SK-MEL-5 (cell line): ENCODE measurements around the gene GOLGA6L10. TPM values are rescaled to one million over a fixed set of nuclear protein-coding genes. Genes with fewer than 3 reads are reported as not detected.
"Not testable (repeated sequence)": the region's sequence is repeated elsewhere in the genome, so short reads cannot be mapped to it uniquely, and the experiment has no call there.

Experiments used
- DNase-seq: peaks from one replicate; pipeline ENCODE4 v3.0.0-alpha.2; 2016; ENCODE audit warnings: low read depth, low spot score
- in situ Hi-C: cut with HindIII; loops from 2 replicates; pipeline ENCODE4 v1.10.0; 2016; ENCODE audit warnings: low sequenced_read_pairs, high pct_unique_total_duplicates, low pct_unique_long_range_greater_than_20kb
- total RNA-seq: library from RNA; depleted of rRNA; stranded (reverse); fragments of >200 nt; shearing (Covaris generic); gene quantifications from 2 replicates; pipeline ENCODE4 v1.2.3, GENCODE V29; 2014

GOLGA6L10 gene
- total RNA-seq, 1 experiment from 2014 or later: 0.18 TPM

DNA sequence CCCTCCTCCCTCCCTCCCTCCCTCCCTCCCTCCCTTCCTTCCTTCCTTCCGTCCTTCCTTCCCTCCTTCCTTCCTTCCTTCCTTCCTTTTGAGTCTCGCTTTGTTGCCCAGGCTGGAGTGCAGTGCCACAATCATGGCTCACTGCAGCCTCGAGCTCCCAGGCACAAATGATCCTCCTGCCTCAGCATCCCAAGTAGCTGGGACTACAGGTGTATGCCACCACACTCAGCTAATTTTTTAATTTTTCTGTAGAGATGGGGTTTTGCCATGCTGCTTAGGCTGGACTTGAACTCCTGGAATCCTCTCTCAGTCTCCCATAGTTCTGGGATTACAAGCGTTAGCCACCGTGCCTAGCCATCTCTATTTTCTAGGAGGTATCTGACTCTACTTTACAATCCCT, 38.0 kb downstream of the GOLGA6L10 start:
- DNase-seq, in situ Hi-C loops: not testable (repeated sequence)

DNA sequence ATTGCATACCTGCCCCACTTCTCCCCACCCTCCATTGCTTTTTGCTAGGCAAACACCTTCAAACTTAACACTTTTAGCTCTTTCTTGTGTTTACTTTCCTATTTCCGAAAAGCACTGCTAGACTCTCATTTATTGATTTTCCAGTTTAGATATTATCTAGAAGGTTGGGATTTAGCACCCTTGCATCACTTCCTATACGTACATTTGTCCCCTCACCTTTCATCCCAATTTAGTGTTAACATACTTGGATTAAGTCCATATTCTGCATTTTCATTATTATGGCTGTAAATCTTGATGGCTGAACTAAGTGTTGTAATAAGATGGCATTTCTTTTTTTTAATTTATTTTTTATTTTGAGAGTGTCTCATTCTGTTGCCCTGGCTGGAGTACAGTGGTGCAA, 39.5 kb downstream of the GOLGA6L10 start:
- in situ Hi-C loops: no loop called here
- DNase-seq: no peak

DNA sequence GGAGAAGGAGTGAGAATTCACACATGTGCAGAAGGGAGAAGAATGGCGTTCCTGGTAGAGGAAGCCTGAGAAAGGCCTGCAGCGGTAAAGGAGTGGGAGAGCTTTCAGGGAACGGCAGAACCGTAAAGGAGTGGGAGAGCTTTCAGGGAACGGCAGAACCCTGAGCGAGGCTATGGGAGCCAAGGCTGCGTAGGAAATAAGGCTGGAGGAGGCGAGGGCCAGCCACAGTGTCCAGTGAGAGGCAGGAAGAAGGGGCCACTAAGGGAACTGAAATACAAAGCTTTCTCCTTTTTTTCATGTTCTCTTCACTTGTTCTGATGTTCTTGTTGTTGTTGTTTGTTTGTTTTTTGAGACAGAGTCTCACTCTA, 41.6 kb downstream of the GOLGA6L10 start:
- in situ Hi-C loops: no loop called here
- no peak for DNase-seq

DNA sequence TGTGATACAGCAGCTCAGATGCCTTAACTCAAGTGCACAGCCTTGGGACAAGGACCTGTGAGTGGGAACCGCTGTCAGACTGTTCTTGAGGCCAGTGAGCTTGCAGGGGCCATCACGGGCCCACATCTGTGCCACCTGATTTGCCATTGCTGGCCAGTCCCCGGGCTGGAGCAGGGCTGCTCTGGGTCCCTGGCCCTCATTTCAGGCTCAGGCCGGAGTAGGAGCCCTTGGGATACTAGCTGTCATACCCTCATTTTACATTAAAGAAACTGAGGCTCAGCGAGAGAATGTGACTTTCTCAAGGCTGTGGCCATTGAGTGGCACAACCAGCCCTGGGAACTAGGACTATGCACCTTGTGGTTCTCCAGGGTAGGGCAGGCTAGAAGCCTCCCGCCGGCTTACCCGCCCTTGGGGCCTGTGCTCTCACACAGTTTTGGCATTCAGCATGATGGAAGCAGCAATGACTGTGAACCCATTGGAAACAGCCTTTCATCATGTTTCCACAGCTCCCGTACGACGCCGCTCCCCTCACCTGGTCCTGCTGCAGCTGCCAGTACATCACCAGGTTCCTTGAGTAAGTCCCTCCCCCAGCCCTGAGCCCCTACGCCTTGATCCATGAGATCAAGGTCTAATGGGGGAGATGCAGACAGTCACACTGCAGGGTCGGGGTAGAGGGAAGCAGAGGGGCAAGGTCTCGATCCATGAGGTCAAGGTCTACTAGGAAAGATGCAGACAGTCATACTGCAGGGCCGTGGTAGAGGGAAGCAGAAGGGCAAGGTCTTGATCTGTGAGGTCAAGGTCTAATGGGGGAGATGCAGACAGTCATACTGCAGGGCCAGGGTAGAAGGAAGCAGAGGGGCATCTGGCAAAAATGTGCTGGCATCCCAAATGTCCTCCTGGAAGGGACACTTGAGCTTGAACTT, 42.2 kb downstream of the GOLGA6L10 start:
- in situ Hi-C loops: no loop called here
- no peak for DNase-seq

DNA sequence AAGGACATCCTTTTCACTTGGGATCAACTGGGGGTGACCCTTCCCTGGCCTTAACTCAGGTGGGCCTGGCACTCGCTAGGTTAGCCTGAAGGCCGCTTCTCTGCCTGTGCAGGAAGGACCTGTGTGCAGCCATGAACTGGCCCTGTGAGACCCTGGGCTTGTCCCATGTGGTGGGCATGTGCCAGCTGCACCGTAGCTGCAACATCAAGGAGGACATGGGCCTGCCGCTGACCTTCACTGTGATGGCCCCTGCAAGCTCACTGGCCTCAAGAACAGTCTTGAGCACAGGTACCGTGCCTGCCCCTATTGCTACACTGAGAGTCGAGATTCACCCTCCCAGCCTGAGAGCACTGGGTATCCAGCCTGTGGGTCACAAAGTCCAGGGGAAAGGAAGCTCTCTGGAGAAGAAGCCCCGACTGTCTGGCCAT, 43.6 kb downstream of the GOLGA6L10 start:
- in situ Hi-C loops: no loop called here
- no peak for DNase-seq

DNA sequence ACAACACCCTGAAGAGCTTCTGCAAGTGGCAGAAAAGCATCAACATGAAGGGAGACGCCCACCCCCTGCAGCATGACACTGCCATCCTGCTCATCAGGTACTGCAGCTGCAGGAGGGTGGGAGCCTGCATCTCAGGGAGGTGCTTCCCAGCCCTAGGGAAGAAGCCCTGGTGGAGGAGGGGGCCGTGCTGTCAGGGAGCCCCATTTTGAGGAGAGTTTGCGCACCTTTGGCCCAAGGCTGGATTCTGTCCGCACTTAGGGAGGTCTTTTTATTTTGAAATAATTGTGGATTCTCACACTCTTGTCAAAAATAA, 44.5 kb downstream of the GOLGA6L10 start:
- in situ Hi-C loops: no loop called here
- DNase-seq: no peak

DNA sequence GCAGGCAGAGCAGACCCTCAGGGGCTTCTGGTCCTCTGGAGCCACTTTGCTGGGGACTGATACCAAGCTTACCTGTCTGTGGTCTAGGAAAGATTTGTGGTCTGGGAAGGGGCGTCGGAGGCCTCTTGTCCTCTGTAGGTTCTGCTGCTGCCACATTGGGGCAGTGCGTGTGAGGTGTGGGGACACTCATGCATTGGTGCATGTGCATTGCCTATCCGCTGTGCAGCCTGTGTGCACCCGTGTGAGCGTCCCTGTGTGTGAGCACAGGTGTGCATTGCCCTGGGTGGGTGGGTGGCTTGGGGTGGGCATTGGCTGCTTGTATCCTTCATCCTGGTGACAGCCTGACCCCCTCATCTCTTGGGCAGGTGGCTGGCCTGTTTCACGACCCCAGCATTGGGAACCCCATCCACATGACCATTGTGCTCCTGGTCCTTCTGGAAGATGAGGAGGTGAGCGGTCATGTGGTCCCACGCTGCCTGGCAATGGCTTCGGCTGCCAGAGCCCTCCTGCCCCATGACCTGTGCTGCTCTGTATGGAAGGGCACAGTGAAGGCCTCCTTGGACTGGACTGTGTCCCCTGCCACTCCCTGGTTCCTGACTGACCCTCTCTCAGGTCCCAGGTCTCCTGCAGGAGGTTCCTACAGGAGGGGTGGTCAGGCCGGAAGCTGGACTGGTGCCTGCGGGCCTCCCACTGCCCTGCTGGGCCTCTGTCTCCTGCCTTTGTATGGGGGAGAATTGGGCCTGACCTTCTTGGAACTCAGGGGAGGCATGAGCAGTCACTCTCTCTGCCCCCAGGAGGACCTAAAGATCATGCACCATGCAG, 45.1 kb downstream of the GOLGA6L10 start:
- in situ Hi-C loops: no loop called here

DNA sequence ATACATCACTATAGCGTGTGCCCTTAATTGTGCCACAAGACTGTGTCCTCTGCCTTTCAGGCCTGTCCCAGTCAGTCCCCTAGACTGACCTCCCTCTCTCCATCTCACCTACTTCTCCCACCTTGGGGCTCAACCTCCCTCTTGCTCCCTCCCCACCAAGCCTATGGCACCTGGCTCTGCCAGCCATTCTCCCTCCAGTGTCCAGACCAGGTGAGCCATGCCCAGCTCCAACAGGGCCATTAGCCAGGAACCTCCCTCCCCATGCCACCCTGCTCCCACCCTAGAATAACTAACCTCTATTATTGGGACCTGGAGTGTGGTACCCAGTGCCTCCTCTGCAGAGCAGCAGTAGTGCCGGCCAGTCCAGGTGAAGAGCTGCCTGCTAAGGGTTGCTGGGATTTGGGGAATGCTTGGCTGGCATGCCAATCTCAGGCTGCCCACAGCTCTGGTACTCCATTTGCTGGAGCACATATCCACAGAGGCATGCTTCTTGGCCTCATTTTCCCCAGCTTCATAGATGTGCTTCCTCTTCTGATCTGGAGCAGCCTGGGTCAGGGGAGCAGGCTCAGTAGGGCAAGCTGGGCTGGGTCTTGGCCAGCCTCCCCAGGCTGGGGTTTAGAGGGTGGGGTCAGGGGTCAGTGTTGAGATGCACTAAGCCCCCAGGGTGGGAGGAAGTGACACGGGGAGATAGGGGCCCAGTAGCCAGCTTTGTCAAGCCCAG, 47.8 kb downstream of the GOLGA6L10 start:
- no peak for DNase-seq
- in situ Hi-C loops: no loop called here

More for the DNA sequence above, 45.1 kb downstream of the GOLGA6L10 start:
- DNase-seq: no peak

DNA sequence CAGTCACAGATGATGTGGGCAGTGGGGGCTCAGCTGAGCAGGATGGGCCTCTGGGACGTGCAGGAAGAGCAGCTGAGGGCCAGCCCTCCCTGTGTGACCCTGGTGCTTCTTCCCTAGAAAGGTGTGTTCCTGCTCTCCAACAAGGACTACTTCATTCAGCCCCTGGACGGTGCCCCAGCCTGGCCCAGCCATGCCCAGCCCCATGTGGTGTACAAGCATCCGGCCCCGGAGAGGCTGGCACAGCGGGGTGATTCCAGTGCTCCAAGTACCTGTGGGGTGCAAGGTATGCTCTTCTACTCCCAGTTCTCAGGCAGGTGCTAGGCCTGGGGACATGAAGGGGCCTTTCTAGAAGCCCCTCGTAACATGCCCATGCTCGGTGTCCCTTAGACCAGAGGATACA, 48.4 kb downstream of the GOLGA6L10 start:
- no peak for DNase-seq
- in situ Hi-C loops: no loop called here

DNA sequence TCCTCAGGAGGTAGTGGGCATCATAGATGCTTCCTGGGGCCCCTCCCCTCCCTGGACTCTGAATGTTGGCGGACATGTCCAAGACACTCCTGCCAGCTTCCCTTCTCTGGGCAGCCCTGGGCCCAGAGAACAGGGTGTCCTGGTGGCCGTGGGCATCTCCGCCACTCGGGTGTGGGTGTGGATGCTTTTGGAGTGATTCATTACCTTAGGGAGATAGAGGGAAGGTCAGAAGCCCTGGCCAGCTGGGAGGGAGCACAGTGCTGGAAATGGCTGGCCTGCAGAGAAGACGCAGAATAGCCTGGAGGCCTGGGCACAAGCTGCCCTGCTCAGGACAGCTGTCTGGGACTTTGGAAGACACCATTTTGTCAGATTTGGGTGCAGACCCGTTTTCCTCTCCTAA, 48.9 kb downstream of the GOLGA6L10 start:
- in situ Hi-C loops, DNase-seq: not testable (repeated sequence)

DNA sequence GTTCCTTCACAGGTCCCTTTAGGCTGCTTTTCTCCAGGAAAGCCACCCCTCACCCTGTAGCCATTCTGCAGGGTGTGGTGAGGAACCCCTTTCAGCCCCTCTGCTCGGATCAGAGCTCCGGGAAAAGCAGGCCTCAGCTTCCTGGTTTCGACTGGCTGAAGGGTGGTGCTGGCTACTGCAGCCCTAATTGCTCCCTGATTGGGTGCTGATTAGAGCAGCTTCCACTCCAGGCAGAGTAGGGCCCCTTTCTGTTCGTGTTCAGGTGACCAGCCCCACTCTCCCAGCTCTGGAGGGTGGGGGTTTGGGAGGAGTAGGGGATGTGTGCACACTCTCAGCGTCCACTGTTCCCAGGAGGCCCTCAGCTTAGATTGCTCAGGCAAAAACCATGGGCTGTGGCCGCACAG, 49.8 kb downstream of the GOLGA6L10 start:
- in situ Hi-C loops, DNase-seq: not testable (repeated sequence)

DNA sequence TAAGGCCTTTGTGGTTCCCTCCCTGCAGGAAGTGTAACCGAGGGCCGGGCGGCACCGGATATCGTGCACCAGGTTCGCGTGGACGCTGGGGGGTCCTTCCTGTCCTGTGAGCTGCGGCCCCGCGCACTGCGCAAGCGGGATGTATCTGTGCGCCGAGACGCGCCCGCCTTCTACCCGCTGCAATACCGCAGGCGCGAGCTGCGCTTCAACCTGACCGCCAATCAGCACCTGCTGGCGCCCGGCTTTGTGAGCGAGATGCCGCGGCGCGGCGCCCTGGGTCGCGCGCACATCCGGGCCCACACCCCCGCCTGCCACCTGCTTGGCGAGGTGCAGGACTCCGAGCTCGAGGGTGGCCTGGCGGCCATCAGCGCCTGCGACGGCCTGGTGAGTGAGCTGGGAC, 50.8 kb downstream of the GOLGA6L10 start:
- in situ Hi-C loops: no loop called here
- no peak for DNase-seq

DNA sequence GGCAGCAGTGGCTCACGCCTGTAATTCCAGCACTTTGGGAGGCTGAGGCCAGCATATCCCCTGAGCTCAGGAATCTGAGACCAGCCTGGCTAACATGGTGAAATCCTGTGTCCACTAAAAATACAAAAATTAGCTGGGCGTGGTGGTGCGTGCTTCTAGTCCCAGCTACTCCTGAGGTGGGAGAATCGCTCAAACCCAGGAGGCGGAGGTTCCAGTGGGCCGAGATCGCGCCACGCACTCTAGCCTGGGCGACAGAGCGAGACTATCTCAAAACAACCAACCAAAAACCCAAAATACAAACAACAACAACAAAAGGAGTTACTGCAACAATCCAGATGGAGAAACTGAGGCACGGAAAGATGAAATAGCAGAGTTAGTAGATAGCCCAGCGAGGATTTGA, 51.2 kb downstream of the GOLGA6L10 start:
- in situ Hi-C loops: no loop called here
- no peak for DNase-seq

DNA sequence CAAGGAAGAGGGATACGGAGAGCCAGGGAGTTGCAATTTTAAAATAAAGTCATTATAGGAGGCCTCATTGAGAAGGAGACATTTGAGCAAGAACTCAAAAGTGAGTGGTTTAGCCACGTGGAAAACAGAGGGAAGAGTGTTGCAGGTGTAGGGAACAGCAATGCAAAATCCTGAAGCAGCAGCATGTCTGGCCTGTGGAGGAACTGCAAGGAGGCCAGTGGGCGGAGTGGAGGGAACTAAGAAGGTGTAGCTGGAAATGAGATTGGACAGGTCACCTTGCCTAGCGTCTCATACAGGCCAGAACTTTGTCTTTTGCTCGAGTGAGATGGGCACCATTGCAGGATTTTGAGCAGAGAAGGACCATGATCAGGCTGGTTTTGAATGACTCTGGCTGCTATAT, 51.7 kb downstream of the GOLGA6L10 start:
- no peak for DNase-seq
- in situ Hi-C loops: no loop called here

DNA sequence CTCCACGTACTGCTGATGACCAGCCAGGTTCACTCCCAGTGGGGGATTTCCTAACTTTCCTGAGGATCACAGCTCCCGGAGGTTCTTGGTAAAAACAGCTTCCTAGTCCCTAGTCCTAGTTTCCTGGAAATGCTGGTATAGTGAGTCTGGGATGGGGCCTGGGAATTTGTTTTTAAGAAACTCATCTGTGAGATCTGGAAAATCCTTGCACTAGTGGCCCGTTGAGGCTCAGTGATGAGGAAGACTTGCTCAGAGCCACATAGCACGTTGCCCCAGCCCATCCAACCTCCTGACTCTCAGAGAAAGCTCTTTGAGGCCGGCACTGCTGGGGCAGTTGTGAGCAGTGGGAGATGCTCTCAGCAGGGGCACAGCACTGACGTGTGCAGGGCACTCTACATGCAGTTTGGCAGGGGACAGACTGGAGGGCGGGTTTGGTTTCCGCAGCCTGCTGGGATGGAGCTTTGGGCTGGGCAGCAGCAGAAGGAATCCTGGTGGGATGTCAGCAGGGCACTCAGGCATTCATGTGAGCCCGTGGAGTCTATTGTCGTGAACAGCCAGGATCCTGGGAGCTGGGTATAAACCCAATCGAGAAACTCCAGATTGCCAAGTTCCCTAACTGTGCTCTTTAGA, 55.1 kb downstream of the GOLGA6L10 start:
- DNase-seq: no peak
- in situ Hi-C loops: no loop called here

DNA sequence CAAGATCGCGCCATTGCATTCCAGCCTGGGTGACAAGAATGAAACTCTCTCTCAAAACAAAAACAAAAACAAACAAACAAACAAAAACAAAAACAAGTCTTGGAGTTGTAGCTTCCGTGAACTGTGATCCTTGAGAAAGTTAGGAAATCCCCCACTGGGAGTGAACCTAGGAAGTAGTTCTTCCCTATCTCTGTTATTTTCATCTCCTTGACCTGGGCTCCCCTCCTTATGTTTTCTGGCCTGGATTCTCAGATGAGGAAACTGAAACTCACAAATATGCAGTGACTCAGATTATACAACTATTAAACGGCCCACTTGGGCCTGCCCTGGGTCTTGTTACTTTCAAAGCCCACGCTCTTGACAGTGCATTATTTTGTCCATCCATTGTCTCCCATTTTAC, 57.0 kb downstream of the GOLGA6L10 start:
- in situ Hi-C loops: no loop called here
- no peak for DNase-seq
